ENCODE data around the gene SNX13.

DNA sequence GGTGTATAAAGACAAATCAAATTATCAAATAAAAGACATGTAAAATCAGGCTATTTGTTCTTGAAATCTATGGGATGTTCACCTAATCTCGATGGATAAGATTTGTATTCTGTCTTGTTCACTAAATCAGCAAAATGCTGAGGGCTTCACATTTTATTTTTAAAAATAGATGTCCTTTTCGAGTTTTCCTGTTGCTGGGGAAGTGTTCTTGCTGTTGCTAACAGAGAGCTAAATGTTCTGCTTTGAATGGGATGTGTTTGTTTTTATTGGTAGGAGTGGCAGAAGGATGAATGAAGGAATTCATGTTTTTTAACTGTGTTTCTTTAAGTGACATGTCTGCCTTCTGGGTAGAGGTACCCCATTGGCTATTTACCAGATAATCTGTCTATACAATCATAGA, 7.3 kb upstream of the SNX13 start:
- TF ChIP-seq POLR2A (IDR thresholded peaks at IDR 0.05) = no peak
- TF ChIP-seq, protein P1, sequence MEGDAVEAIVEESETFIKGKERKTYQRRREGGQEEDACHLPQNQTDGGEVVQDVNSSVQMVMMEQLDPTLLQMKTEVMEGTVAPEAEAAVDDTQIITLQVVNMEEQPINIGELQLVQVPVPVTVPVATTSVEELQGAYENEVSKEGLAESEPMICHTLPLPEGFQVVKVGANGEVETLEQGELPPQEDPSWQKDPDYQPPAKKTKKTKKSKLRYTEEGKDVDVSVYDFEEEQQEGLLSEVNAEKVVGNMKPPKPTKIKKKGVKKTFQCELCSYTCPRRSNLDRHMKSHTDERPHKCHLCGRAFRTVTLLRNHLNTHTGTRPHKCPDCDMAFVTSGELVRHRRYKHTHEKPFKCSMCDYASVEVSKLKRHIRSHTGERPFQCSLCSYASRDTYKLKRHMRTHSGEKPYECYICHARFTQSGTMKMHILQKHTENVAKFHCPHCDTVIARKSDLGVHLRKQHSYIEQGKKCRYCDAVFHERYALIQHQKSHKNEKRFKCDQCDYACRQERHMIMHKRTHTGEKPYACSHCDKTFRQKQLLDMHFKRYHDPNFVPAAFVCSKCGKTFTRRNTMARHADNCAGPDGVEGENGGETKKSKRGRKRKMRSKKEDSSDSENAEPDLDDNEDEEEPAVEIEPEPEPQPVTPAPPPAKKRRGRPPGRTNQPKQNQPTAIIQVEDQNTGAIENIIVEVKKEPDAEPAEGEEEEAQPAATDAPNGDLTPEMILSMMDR (IDR thresholded peaks at IDR 0.05) = no peak

All from esophagus squamous epithelium (tissue), 4 donors.